Mucosa of stomach (tissue), 1 donor: ENCODE results near the gene HBEGF.
A peak's percentile ranks its signal among the peaks of the same experiment; 100 is the strongest.

Source experiments
- H3K27me3 ChIP-seq: one replicate; pipeline ENCODE4 v1.7.0; 2013; ENCODE audit warnings: mild to moderate bottlenecking, low read length; ENCODE audit not compliant: control insufficient read depth, insufficient read depth
- H3K36me3 ChIP-seq: one replicate; pipeline ENCODE4 v1.7.0; 2013; ENCODE audit warnings: low read length; ENCODE audit not compliant: control insufficient read depth, insufficient read depth
- H3K4me1 ChIP-seq: one replicate; pipeline ENCODE4 v1.7.0; 2013; ENCODE audit warnings: mild to moderate bottlenecking, low read length; ENCODE audit not compliant: control insufficient read depth, insufficient read depth
- H3K4me3 ChIP-seq: one replicate; pipeline ENCODE4 v1.7.0; 2013; ENCODE audit warnings: low read length
- H3K9ac ChIP-seq: one replicate; pipeline ENCODE4 v1.7.0; 2013; ENCODE audit warnings: mild to moderate bottlenecking, low read length, moderate library complexity
- H3K9me3 ChIP-seq: one replicate; pipeline ENCODE4 v1.7.0; 2013; ENCODE audit warnings: mild to moderate bottlenecking, low read length, moderate library complexity; ENCODE audit not compliant: control insufficient read depth
- donor health status: Pancreatic carcinoma.

The HBEGF gene

GRCh38 chr5:140367256-140368013 is 21.0 kb upstream of the HBEGF start:
- H3K36me3 ChIP-seq, result no peaks in the 10 kb centered on the region
- no peaks in the 10 kb centered on the region for H3K27me3 ChIP-seq
- H3K4me1 ChIP-seq, result peaks cover 9% of the 10 kb centered on the region
- H3K9ac ChIP-seq, result no peak overlapping the region
- H3K9me3 ChIP-seq, result no peaks in the 10 kb centered on the region
- H3K4me3 ChIP-seq, result no peak overlapping the region

- H3K9me3 ChIP-seq, result no peaks in the 10 kb centered on the region
- H3K9ac ChIP-seq, result no peak overlapping the region
- H3K36me3 ChIP-seq, result no peaks in the 10 kb centered on the region
- peaks cover 9% of the 10 kb centered on the region for H3K4me1 ChIP-seq
- no peak overlapping the region for H3K4me3 ChIP-seq
- H3K27me3 ChIP-seq, result no peaks in the 10 kb centered on the region
Measured at GRCh38 chr5:140366589-140367255, 20.3 kb upstream of the HBEGF start.

- Histone ChIP-seq H3K4me3 (no peak overlapping the region), H3K4me1 (peaks cover 9% of the 10 kb centered on the region), H3K36me3 (no peaks in the 10 kb centered on the region), H3K27me3 (no peaks in the 10 kb centered on the region), H3K9ac (no peak overlapping the region), H3K9me3 (no peaks in the 10 kb centered on the region)
Measured at GRCh38 chr5:140365941-140366340, 19.5 kb upstream of the HBEGF start.

- Histone ChIP-seq H3K9ac (no peak overlapping the region), H3K4me1 (peaks cover 9% of the 10 kb centered on the region), H3K36me3 (no peaks in the 10 kb centered on the region), H3K9me3 (no peaks in the 10 kb centered on the region), H3K27me3 (no peaks in the 10 kb centered on the region), H3K4me3 (no peak overlapping the region)
Measured at GRCh38 chr5:140365282-140365681, 18.9 kb upstream of the HBEGF start.

GRCh38 chr5:140364472-140364765 is 18.0 kb upstream of the HBEGF start:
- Histone ChIP-seq H3K4me3 (no peak overlapping the region), H3K36me3 (no peaks in the 10 kb centered on the region), H3K9me3 (no peaks in the 10 kb centered on the region), H3K27me3 (no peaks in the 10 kb centered on the region), H3K4me1 (peaks cover 9% of the 10 kb centered on the region), H3K9ac (no peak overlapping the region)

GRCh38 chr5:140363631-140364471 is 17.4 kb upstream of the HBEGF start:
- Histone ChIP-seq H3K4me1 (peaks cover 9% of the 10 kb centered on the region), H3K27me3 (no peaks in the 10 kb centered on the region), H3K9ac (peak overlapping the region; percentile 23), H3K4me3 (peak overlapping the region; percentile 15), H3K36me3 (no peaks in the 10 kb centered on the region), H3K9me3 (no peaks in the 10 kb centered on the region)

GRCh38 chr5:140362875-140363630 is 16.6 kb upstream of the HBEGF start:
- Histone ChIP-seq H3K4me3 (peak overlapping the region; percentile 15), H3K36me3 (no peaks in the 10 kb centered on the region), H3K4me1 (peaks cover 9% of the 10 kb centered on the region), H3K27me3 (no peaks in the 10 kb centered on the region), H3K9me3 (no peaks in the 10 kb centered on the region), H3K9ac (peak overlapping the region; percentile 23)

GRCh38 chr5:140362311-140362710 is 15.9 kb upstream of the HBEGF start:
- H3K4me3 ChIP-seq, result no peak overlapping the region
- H3K27me3 ChIP-seq, result no peaks in the 10 kb centered on the region
- H3K4me1 ChIP-seq, result peaks cover 17% of the 10 kb centered on the region
- H3K9me3 ChIP-seq, result no peaks in the 10 kb centered on the region
- no peak overlapping the region for H3K9ac ChIP-seq
- H3K36me3 ChIP-seq, result no peaks in the 10 kb centered on the region

GRCh38 chr5:140361901-140362300 is 15.5 kb upstream of the HBEGF start:
- no peaks in the 10 kb centered on the region for H3K27me3 ChIP-seq
- no peak overlapping the region for H3K4me3 ChIP-seq
- H3K4me1 ChIP-seq, result peaks cover 21% of the 10 kb centered on the region
- no peaks in the 10 kb centered on the region for H3K9me3 ChIP-seq
- no peak overlapping the region for H3K9ac ChIP-seq
- no peaks in the 10 kb centered on the region for H3K36me3 ChIP-seq

GRCh38 chr5:140360681-140361479 is 14.5 kb upstream of the HBEGF start:
- Histone ChIP-seq H3K9ac (no peak overlapping the region), H3K4me1 (peaks cover 21% of the 10 kb centered on the region), H3K27me3 (no peaks in the 10 kb centered on the region), H3K36me3 (no peaks in the 10 kb centered on the region), H3K9me3 (no peaks in the 10 kb centered on the region), H3K4me3 (no peak overlapping the region)

- Histone ChIP-seq H3K36me3 (no peaks in the 10 kb centered on the region), H3K9ac (no peak within 1 kb of the TSS), H3K4me1 (peaks cover 21% of the 10 kb centered on the region), H3K4me3 (no peak within 1 kb of the TSS), H3K9me3 (no peaks in the 10 kb centered on the region), H3K27me3 (no peaks in the 10 kb centered on the region)
Measured at GRCh38 chr5:140360101-140360500, 13.7 kb upstream of the HBEGF start, which contains the start of gene SLC4A9. SLC4A9 (plus strand) TSS chr5:140360194; CDS start chr5:140360237, 43 bp downstream.
